MM.1S (cell line): ENCODE results near the gene CXXC4.

Experiments used
- DNase-seq: peaks from one replicate; pipeline ENCODE4 v3.0.0-alpha.2; 2015
- H2AFZ ChIP-seq: fragments of 300-600 bp; sonication (generic); 2 replicates; pipeline ENCODE4 v1.6.0; 2016; ENCODE audit warnings: antibody characterized with exemption, low read length
- H3F3A ChIP-seq: fragments of 300-600 bp; sonication (generic); 2 replicates; pipeline ENCODE4 v1.6.1; 2016; ENCODE audit warnings: mild to moderate bottlenecking, antibody characterized with exemption, low read length, moderate library complexity, mixed read lengths; ENCODE audit not compliant: insufficient read depth
- H3K27ac ChIP-seq: fragments of 300-600 bp; sonication (generic); 2 replicates; pipeline ENCODE4 v1.5.1; 2016; ENCODE audit warnings: mild to moderate bottlenecking, low read length
- H3K27me3 ChIP-seq: fragments of 300-600 bp; sonication (generic); replicated peaks from 2 replicates; pipeline ENCODE4 v1.6.0; 2016; ENCODE audit warnings: low read length; ENCODE audit not compliant: insufficient read depth
- H3K36me3 ChIP-seq: fragments of 300-600 bp; sonication (generic); replicated peaks from 2 replicates; pipeline ENCODE4 v1.6.1; 2016; ENCODE audit warnings: mild to moderate bottlenecking, low read length, mixed read lengths; ENCODE audit not compliant: insufficient read depth
- H3K4me1 ChIP-seq: fragments of 300-600 bp; sonication (generic); 2 replicates; pipeline ENCODE4 v1.6.1; 2016; ENCODE audit warnings: low read length, mixed read lengths
- H3K4me2 ChIP-seq: fragments of 300-600 bp; sonication (generic); 2 replicates; pipeline ENCODE4 v1.6.0; 2016; ENCODE audit warnings: low read depth, low read length
- H3K4me3 ChIP-seq: fragments of 300-600 bp; sonication (generic); 2 replicates; pipeline ENCODE4 v1.5.1; 2016; ENCODE audit warnings: low read length, mixed read lengths
- H3K79me2 ChIP-seq: fragments of 300-600 bp; sonication (generic); 2 replicates; pipeline ENCODE4 v1.6.1; 2016; ENCODE audit warnings: mixed run types, low read length, mixed read lengths
- H3K9ac ChIP-seq: fragments of 300-600 bp; sonication (generic); 2 replicates; pipeline ENCODE4 v1.6.1; 2016; ENCODE audit warnings: low read length, mixed read lengths
- H3K9me2 ChIP-seq: fragments of 300-600 bp; sonication (generic); replicated peaks from 2 replicates; pipeline ENCODE4 v1.6.1; 2016; ENCODE audit warnings: mild to moderate bottlenecking, low read length, mixed read lengths; ENCODE audit not compliant: insufficient read depth
- H3K9me3 ChIP-seq: fragments of 300-600 bp; sonication (generic); replicated peaks from 2 replicates; pipeline ENCODE4 v1.6.1; 2016; ENCODE audit warnings: mild to moderate bottlenecking, low read length, mixed read lengths; ENCODE audit not compliant: insufficient read depth
- H4K20me1 ChIP-seq: fragments of 300-600 bp; sonication (generic); 2 replicates; pipeline ENCODE4 v1.6.1; 2016; ENCODE audit warnings: mild to moderate bottlenecking, low read length, moderate library complexity, mixed read lengths; ENCODE audit not compliant: insufficient read depth
- EZH2 ChIP-seq: fragments of 300-600 bp; sonication (generic); optimal IDR thresholded peaks from 2 replicates; pipeline ENCODE3; 2017; ENCODE audit warnings: low read depth, mild to moderate bottlenecking, antibody characterized with exemption, low read length, mixed read lengths
- EZH2phosphoT487 ChIP-seq: fragments of 300-600 bp; sonication (generic); IDR thresholded peaks from 2 replicates; pipeline ENCODE4 v1.6.1; 2018; ENCODE audit warnings: antibody characterized with exemption, low read length
- TF ChIP-seq, protein P1 (sequence below): fragments of 300-600 bp; sonication (generic); IDR thresholded peaks from 2 replicates; pipeline ENCODE4 v1.5.1; 2016; ENCODE audit warnings: antibody characterized with exemption, low read length, mixed read lengths

Gene CXXC4

DNA sequence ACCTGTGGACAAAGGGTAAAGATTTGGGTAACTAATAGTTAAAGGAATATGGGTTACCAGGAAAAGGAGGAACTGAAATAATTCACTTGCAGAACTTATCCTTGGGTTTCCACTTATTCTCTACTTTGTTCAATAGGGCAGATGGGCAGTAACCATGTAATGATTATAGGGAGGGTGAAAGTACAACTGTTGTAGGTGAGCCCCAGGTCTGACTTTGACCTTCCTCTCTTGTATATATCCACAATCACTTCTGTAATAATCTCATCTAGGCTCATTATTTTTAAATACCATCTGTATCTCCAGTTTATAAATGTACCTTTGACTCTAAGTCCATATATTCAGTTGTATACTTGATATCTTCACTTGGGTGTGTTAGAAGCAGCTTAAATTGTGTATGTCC, 32.1 kb downstream of the CXXC4 start:
- Histone ChIP-seq H3K27me3 (no peaks in the 10 kb centered on the region), H3K27ac (no peak overlapping the region), H3K79me2 (no peaks in the 10 kb centered on the region), H3K9me2 (no peaks in the 10 kb centered on the region), H3K4me2 (no peak overlapping the region), H2AFZ (no peak overlapping the region), H3K4me3 (no peak overlapping the region), H3K9me3 (no peaks in the 10 kb centered on the region), H3F3A (peaks cover 10% of the 10 kb centered on the region), H3K36me3 (no peaks in the 10 kb centered on the region), H3K4me1 (peaks cover 11% of the 10 kb centered on the region), H3K9ac (no peak overlapping the region), H4K20me1 (no peaks in the 10 kb centered on the region)
- TF ChIP-seq, protein P1, sequence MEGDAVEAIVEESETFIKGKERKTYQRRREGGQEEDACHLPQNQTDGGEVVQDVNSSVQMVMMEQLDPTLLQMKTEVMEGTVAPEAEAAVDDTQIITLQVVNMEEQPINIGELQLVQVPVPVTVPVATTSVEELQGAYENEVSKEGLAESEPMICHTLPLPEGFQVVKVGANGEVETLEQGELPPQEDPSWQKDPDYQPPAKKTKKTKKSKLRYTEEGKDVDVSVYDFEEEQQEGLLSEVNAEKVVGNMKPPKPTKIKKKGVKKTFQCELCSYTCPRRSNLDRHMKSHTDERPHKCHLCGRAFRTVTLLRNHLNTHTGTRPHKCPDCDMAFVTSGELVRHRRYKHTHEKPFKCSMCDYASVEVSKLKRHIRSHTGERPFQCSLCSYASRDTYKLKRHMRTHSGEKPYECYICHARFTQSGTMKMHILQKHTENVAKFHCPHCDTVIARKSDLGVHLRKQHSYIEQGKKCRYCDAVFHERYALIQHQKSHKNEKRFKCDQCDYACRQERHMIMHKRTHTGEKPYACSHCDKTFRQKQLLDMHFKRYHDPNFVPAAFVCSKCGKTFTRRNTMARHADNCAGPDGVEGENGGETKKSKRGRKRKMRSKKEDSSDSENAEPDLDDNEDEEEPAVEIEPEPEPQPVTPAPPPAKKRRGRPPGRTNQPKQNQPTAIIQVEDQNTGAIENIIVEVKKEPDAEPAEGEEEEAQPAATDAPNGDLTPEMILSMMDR = no peak
- TF ChIP-seq EZH2 = no peak
- no peak for DNase-seq

DNA sequence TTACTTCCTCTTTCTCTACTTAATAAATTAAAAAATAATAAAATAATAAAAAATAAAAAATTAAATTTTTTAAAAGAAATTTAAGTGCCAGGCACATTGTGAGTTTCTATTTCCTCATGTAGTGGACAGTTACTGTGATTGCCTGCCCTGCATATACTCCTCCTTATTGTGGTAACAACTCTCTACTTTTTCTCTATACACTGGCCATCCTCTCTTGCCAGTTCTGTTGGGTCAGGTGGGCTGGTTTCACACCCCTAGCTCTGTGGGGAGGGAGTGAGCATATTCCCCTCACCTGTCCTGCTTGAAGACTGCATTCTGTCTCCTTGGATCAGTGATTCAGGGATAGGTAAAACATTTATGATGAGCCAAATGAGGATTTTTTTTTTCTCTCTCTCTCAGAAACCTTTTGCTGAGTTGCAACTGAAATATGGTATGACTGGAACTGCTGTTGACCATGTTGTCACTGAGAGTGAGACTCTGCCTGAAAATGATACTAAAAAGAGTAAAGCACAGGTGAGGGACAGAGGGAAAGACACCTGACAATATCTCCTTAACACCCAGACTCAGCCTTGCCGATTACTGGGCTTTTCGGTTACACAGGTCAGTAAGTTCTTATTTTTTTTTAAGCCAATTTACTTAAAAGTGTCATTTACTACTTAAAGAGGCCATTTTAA, 37.2 kb downstream of the CXXC4 start:
- H3F3A ChIP-seq = peaks cover 19% of the 10 kb centered on the region
- no peaks in the 10 kb centered on the region for H3K79me2 ChIP-seq
- DNase-seq = peak; percentile 82
- peak overlapping the region; percentile 11; the same call in 1 of the 2 replicates for H3K9ac ChIP-seq
- peak overlapping the region; percentile 39; the same call in 1 of the 2 replicates for H3K4me3 ChIP-seq
- H3K36me3 ChIP-seq = no peaks in the 10 kb centered on the region
- H4K20me1 ChIP-seq = no peaks in the 10 kb centered on the region
- H3K9me3 ChIP-seq = no peaks in the 10 kb centered on the region
- TF ChIP-seq EZH2phosphoT487 (no peak), EZH2 (no peak)
- TF ChIP-seq, protein P1 = no peak
- H3K27me3 ChIP-seq = no peaks in the 10 kb centered on the region
- peak overlapping the region; percentile 62 for H2AFZ ChIP-seq
- peaks cover 19% of the 10 kb centered on the region for H3K4me1 ChIP-seq
- peak overlapping the region; percentile 91 for H3K4me2 ChIP-seq
- peak overlapping the region; percentile 81 for H3K27ac ChIP-seq
- no peaks in the 10 kb centered on the region for H3K9me2 ChIP-seq

DNA sequence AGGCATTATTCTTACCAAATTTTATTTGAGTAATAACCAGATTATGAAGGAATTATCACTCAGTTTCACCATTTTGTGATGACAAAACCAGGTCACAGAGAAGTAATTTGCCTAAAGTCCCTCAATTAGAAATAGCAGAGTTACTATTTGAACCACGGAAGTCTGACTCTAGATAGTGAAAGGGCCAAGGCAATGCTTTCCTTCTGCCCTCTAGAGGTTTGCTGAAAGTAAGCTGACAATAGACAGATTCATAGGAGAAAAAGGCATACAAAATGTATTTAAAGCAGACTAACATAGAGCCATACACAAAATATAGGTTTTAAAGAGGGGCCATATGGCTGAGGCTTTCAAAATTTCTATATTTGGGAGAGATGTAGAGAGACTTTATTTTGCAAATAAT, 43.1 kb downstream of the CXXC4 start:
- H3K36me3 ChIP-seq = no peaks in the 10 kb centered on the region
- H3K4me3 ChIP-seq = peak overlapping the region; percentile 16; the same call in 1 of the 2 replicates
- no peaks in the 10 kb centered on the region for H3F3A ChIP-seq
- no peaks in the 10 kb centered on the region for H4K20me1 ChIP-seq
- peak; percentile 64 for DNase-seq
- no peak overlapping the region for H3K27ac ChIP-seq
- TF ChIP-seq EZH2 = no peak
- TF ChIP-seq, protein P1 = peak; percentile 69
- H3K9me3 ChIP-seq = no peaks in the 10 kb centered on the region
- H2AFZ ChIP-seq = peak overlapping the region; percentile 62
- no peaks in the 10 kb centered on the region for H3K79me2 ChIP-seq
- no peaks in the 10 kb centered on the region for H3K27me3 ChIP-seq
- H3K4me1 ChIP-seq = peaks cover 15% of the 10 kb centered on the region; the same call in 1 of the 2 replicates
- H3K9me2 ChIP-seq = no peaks in the 10 kb centered on the region
- H3K9ac ChIP-seq = no peak overlapping the region
- peak overlapping the region; percentile 48 for H3K4me2 ChIP-seq
